ENCODE measurements around the gene CERKL.

The CERKL gene

GRCh38 chr2:181660181-181660580, 3.3 kb upstream of the CERKL start:
- TF ChIP-seq CTCF (IDR thresholded peaks at IDR 0.05; ENCODE audit: borderline replicate concordance, insufficient read depth, low read depth, low read length) = no peak
- no peak overlapping the region for H3K4me3 ChIP-seq (ENCODE audit: low read depth, low read length)

GRCh38 chr2:181658444-181658843, 1.5 kb upstream of the CERKL start:
- H3K4me3 ChIP-seq (ENCODE audit: low read depth, low read length) = no peak overlapping the region
- TF ChIP-seq CTCF (IDR thresholded peaks at IDR 0.05; ENCODE audit: borderline replicate concordance, insufficient read depth, low read depth, low read length) = no peak

- H3K4me3 ChIP-seq (ENCODE audit: low read depth, low read length) = no peak overlapping the region
- TF ChIP-seq CTCF (IDR thresholded peaks at IDR 0.05; ENCODE audit: borderline replicate concordance, insufficient read depth, low read depth, low read length) = no peak
Measured at GRCh38 chr2:181657379-181657778, 474 bp upstream of the CERKL start.

- TF ChIP-seq CTCF (IDR thresholded peaks at IDR 0.05; ENCODE audit: borderline replicate concordance, insufficient read depth, low read depth, low read length) = no peak
- H3K4me3 ChIP-seq (ENCODE audit: low read depth, low read length) = no peak overlapping the region
Measured at GRCh38 chr2:181655519-181655918, 1.4 kb downstream of the CERKL start.

DNA sequence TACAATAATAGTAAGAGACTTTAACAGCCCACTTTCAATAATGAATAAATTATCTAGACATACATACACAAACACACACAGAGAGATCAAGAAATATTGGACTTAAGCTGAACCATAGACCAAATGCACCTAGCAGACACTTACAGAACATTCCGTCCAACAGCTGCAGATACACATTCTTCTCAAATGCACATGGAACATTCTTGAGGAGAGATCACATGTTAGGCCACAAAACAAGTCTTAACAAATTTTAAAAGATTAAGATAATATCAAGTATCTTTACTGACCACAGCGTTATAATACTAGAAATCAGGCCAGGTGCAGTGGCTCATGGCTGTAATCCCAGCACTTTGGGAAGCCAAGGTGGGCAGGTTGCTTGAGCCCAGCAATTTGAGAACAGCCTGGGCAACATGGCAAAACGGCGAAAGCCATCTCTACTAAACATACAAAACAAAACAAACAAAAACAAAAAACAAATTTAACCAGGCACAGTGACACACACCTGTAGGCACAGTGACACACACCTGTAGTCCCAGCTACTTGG, 7.4 kb downstream of the CERKL start:
- no peak for TF ChIP-seq CTCF (IDR thresholded peaks at IDR 0.05; ENCODE audit: borderline replicate concordance, insufficient read depth, low read depth, low read length)
- no peak overlapping the region for H3K4me3 ChIP-seq (ENCODE audit: low read depth, low read length)

- no peak overlapping the region for H3K4me3 ChIP-seq (ENCODE audit: low read depth, low read length)
- TF ChIP-seq CTCF (IDR thresholded peaks at IDR 0.05; ENCODE audit: borderline replicate concordance, insufficient read depth, low read depth, low read length) = no peak
Measured at GRCh38 chr2:181648478-181649155, 8.3 kb downstream of the CERKL start.

- no peak for TF ChIP-seq CTCF (IDR thresholded peaks at IDR 0.05; ENCODE audit: borderline replicate concordance, insufficient read depth, low read depth, low read length)
- H3K4me3 ChIP-seq (ENCODE audit: low read depth, low read length) = no peak overlapping the region
Measured at GRCh38 chr2:181646415-181646987, 10.4 kb downstream of the CERKL start.
